ENCODE results near the gene INSM1.

The INSM1 gene

DNA sequence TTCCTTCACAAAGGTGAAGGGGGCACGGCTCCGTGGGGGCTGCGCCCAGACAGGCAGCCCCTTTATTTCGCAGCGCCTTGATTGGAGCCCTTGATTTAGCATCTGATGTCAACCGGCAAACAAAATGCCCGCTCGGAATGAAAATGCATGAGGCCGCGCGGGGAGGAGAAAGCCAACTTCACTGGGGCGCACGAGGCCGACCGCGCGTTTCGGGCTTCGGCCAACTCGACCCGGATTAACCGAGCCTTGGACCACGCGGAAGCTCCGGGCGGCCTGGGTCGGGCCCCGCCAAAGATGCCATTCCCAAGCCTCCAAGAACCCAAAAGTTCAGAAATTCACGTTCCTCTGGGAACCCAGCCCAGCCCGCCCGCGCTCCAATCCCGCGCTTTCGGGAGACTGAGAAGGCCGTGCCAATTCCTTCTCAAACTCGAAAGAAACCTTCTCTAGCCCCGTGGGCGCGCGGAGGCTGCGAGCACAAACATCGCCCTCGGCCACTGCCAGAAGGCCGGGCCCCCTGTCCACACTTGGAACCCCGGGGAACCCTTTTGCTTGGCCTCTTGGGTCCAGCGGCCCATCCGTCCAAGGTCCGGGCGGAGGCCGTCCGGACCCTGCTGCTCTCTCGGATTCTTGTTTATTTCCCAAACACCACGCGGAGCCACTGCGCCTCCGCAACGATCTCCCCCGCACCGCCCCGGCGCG, 879 bp upstream of the INSM1 start:
- DNase-seq (ENCODE audit: insufficient read length, low spot score): no peak

DNA sequence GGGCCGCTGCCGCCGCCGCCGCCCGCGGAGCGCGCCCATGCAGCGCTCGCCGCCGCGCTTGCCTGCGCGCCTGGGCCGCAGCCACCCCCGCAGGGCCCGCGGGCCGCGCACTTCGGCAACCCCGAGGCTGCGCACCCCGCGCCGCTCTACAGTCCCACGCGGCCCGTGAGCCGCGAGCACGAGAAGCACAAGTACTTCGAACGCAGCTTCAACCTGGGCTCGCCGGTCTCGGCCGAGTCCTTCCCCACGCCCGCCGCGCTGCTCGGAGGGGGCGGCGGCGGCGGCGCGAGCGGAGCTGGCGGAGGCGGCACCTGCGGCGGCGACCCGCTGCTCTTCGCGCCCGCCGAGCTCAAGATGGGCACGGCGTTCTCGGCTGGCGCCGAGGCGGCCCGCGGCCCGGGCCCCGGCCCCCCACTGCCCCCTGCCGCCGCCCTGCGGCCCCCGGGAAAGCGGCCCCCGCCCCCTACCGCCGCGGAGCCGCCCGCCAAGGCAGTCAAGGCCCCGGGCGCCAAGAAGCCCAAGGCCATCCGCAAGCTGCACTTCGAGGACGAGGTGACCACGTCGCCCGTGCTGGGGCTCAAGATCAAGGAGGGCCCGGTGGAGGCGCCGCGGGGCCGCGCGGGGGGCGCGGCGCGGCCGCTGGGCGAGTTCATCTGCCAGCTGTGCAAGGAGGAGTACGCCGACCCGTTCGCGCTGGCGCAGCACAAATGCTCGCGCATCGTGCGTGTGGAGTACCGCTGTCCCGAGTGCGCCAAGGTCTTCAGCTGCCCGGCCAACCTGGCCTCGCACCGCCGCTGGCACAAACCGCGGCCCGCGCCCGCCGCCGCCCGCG, 730 bp downstream of the INSM1 start:
- TF ChIP-seq TAF1 (IDR thresholded peaks at IDR 0.05; ENCODE audit: low read depth, low read length): no peak
- TF ChIP-seq PAX5 (IDR thresholded peaks at IDR 0.05; ENCODE audit: insufficient read depth, low read length, severe bottlenecking): no peak
- no peak for TF ChIP-seq SPI1 (IDR thresholded peaks at IDR 0.05; ENCODE audit: low read depth, low read length)
- no peak for TF ChIP-seq POLR2A (IDR thresholded peaks at IDR 0.05; ENCODE audit: low read depth, low read length)
- no peak for TF ChIP-seq POLR2AphosphoS5 (IDR thresholded peaks at IDR 0.05; ENCODE audit: low read depth, low read length)
- TF ChIP-seq POU2F2 (IDR thresholded peaks at IDR 0.05; ENCODE audit: low read depth, low read length): no peak
- FAIRE-seq: peak; percentile 56
- peak; percentile 44 for DNase-seq (ENCODE audit: insufficient read length, low spot score)

More for the DNA sequence above, 879 bp upstream of the INSM1 start:
- no peak for FAIRE-seq
- TF ChIP-seq TAF1 (IDR thresholded peaks at IDR 0.05; ENCODE audit: low read depth, low read length) (no peak), POLR2AphosphoS5 (IDR thresholded peaks at IDR 0.05; ENCODE audit: low read depth, low read length) (no peak), POU2F2 (IDR thresholded peaks at IDR 0.05; ENCODE audit: low read depth, low read length) (no peak), SPI1 (IDR thresholded peaks at IDR 0.05; ENCODE audit: low read depth, low read length) (no peak), PAX5 (IDR thresholded peaks at IDR 0.05; ENCODE audit: insufficient read depth, low read length, severe bottlenecking) (no peak), POLR2A (IDR thresholded peaks at IDR 0.05; ENCODE audit: low read depth, low read length) (no peak)

DNA sequence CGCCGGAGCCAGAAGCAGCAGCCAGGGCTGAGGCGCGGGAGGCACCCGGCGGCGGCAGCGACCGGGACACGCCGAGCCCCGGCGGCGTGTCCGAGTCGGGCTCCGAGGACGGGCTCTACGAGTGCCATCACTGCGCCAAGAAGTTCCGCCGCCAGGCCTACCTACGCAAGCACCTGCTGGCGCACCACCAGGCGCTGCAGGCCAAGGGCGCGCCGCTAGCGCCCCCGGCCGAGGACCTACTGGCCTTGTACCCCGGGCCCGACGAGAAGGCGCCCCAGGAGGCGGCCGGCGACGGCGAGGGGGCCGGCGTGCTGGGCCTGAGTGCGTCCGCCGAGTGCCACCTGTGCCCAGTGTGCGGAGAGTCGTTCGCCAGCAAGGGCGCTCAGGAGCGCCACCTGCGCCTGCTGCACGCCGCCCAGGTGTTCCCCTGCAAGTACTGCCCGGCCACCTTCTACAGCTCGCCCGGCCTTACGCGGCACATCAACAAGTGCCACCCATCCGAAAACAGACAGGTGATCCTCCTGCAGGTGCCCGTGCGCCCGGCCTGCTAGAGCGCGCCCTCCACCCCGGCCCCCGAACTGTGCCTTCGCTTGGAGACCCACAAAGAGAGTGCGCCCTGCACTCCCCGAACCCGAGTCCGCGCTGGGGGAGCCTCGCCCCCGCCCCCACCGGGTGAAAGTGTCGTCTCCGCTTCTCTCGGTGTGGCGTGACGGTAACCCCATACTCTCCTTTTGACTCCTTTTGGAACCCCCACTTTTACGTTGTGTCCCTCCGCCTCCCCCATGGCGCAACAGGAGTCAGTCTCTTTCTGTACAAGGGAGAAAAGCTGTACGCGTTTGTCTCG, 1.6 kb downstream of the INSM1 start:
- TF ChIP-seq POLR2A (IDR thresholded peaks at IDR 0.05; ENCODE audit: low read depth, low read length): no peak
- no peak for TF ChIP-seq TAF1 (IDR thresholded peaks at IDR 0.05; ENCODE audit: low read depth, low read length)
- no peak for TF ChIP-seq POU2F2 (IDR thresholded peaks at IDR 0.05; ENCODE audit: low read depth, low read length)
- no peak for TF ChIP-seq SPI1 (IDR thresholded peaks at IDR 0.05; ENCODE audit: low read depth, low read length)
- no peak for TF ChIP-seq PAX5 (IDR thresholded peaks at IDR 0.05; ENCODE audit: insufficient read depth, low read length, severe bottlenecking)
- no peak for TF ChIP-seq POLR2AphosphoS5 (IDR thresholded peaks at IDR 0.05; ENCODE audit: low read depth, low read length)
- DNase-seq (ENCODE audit: insufficient read length, low spot score) (no peak), FAIRE-seq (peak; percentile 77)

DNA sequence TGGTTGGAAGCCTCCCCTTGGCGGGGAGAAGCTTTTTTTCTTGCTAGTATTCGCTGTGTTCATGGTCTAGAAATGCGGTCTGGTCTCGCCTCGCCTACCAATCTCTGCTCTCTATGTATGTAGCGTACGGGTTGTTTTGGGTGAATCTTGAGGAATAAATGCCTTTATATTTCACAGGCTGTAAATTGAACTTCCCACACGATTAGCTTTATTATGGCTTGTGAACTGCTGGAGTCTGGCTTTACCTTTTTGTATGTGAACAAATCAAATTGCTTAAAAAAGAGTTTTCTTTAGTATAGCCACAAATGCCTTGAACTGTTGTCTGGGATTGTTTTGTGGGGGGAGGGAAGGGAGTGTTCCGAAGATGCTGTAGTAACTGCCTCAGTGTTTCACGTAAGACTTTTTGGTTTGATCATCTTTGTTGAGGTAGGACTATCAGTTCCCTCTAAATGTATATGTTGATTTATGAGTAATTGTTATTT, 2.2 kb downstream of the INSM1 start:
- DNase-seq (ENCODE audit: insufficient read length, low spot score) (no peak), FAIRE-seq (no peak)
- no peak for TF ChIP-seq TAF1 (IDR thresholded peaks at IDR 0.05; ENCODE audit: low read depth, low read length)
- no peak for TF ChIP-seq POU2F2 (IDR thresholded peaks at IDR 0.05; ENCODE audit: low read depth, low read length)
- TF ChIP-seq POLR2A (IDR thresholded peaks at IDR 0.05; ENCODE audit: low read depth, low read length): no peak
- TF ChIP-seq PAX5 (IDR thresholded peaks at IDR 0.05; ENCODE audit: insufficient read depth, low read length, severe bottlenecking): no peak
- TF ChIP-seq SPI1 (IDR thresholded peaks at IDR 0.05; ENCODE audit: low read depth, low read length): no peak
- no peak for TF ChIP-seq POLR2AphosphoS5 (IDR thresholded peaks at IDR 0.05; ENCODE audit: low read depth, low read length)

DNA sequence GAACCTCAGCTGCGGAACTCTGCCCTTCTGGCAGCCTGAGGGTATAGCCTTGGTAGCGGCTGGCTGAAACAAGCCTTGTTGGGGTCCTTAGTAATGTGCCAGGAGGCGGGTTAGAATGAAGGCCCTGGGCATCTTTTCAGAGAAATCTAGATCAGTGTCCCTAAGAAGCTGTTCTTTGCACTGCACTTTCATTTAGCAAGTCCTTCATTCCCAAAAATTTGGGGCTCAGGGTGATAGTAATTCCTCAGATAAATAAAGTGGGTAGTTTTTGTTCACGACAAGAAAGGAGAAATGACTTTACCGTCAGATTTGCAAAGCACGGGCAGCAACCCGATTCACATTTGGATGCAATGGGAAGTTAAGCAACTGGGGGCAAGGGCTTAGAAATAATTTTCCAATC, 3.2 kb downstream of the INSM1 start:
- FAIRE-seq: no peak

DNA sequence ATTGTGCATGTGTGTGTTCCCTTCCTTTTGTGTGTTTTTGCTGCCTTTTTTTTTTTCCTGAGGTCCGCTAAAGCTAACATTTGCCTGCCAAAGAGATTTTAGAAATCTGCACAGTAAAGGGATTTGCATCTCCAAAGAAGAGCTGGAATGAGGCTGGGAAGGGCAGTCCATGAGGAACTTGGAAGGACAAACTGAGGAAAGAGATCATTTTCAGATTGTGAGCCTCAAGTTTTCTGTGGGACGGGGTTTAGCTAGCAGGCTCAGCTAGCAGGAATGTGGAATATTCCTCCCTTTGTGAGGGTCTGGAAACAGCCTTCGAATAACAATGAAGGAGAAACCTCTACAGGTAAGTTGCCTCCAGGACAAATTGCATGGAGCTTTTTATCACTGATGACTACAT, 3.8 kb downstream of the INSM1 start:
- FAIRE-seq: no peak

More for the DNA sequence above, 3.2 kb downstream of the INSM1 start:
- TF ChIP-seq TAF1 (IDR thresholded peaks at IDR 0.05; ENCODE audit: low read depth, low read length) (no peak), PAX5 (IDR thresholded peaks at IDR 0.05; ENCODE audit: insufficient read depth, low read length, severe bottlenecking) (no peak), SPI1 (IDR thresholded peaks at IDR 0.05; ENCODE audit: low read depth, low read length) (no peak), POLR2A (IDR thresholded peaks at IDR 0.05; ENCODE audit: low read depth, low read length) (no peak), POLR2AphosphoS5 (IDR thresholded peaks at IDR 0.05; ENCODE audit: low read depth, low read length) (no peak), POU2F2 (IDR thresholded peaks at IDR 0.05; ENCODE audit: low read depth, low read length) (no peak)
- DNase-seq (ENCODE audit: insufficient read length, low spot score): no peak

DNA sequence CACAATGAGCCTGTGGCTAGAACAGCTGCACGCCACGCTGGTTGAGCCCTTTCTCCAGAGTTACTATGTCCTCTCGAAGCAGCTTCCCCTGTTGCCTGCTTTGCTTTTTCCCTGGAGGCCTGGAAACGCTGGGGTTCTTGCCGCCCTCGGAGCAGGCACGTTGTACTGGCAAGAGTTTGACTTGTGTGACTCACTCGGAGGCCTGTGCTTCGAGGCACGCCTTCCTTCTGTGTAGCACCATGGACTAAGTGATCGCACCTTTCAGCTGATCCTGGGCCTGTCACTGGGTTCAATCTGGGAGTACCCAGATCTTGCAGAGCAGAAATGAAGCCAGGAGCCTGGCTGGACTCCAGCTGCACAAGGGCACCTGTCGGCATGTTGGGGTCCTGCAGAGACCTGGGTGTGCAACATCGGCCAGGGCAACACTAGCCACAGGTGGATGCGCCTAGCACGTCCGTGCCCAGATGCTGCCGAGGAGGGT, 5.2 kb downstream of the INSM1 start:
- DNase-seq (ENCODE audit: insufficient read length, low spot score): no peak

More for the DNA sequence above, 3.8 kb downstream of the INSM1 start:
- DNase-seq (ENCODE audit: insufficient read length, low spot score): no peak
- TF ChIP-seq PAX5 (IDR thresholded peaks at IDR 0.05; ENCODE audit: insufficient read depth, low read length, severe bottlenecking) (no peak), POLR2AphosphoS5 (IDR thresholded peaks at IDR 0.05; ENCODE audit: low read depth, low read length) (no peak), POU2F2 (IDR thresholded peaks at IDR 0.05; ENCODE audit: low read depth, low read length) (no peak), POLR2A (IDR thresholded peaks at IDR 0.05; ENCODE audit: low read depth, low read length) (no peak), SPI1 (IDR thresholded peaks at IDR 0.05; ENCODE audit: low read depth, low read length) (no peak), TAF1 (IDR thresholded peaks at IDR 0.05; ENCODE audit: low read depth, low read length) (no peak)

DNA sequence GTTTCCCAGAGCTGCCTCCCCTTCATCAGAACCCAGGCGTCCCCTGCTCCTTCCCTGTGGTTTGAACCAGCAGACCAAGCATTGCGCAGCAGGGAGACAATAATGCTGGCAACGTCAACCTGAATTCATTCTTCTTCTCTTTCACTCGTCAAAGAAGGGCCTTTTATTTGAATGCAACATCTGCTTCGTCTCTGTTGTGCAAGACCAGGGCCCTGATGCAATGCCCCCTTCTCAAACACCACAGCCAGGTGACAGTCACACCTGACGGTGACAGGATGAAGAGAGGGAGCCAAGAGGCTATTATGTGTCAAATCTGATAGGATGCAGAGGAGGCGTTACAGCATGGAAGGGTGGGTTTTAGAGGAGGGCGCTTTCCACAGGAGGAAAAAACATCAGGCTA, 8.0 kb downstream of the INSM1 start:
- no peak for FAIRE-seq
- TF ChIP-seq SPI1 (IDR thresholded peaks at IDR 0.05; ENCODE audit: low read depth, low read length) (no peak), POU2F2 (IDR thresholded peaks at IDR 0.05; ENCODE audit: low read depth, low read length) (no peak), TAF1 (IDR thresholded peaks at IDR 0.05; ENCODE audit: low read depth, low read length) (no peak), POLR2A (IDR thresholded peaks at IDR 0.05; ENCODE audit: low read depth, low read length) (no peak), POLR2AphosphoS5 (IDR thresholded peaks at IDR 0.05; ENCODE audit: low read depth, low read length) (no peak), PAX5 (IDR thresholded peaks at IDR 0.05; ENCODE audit: insufficient read depth, low read length, severe bottlenecking) (no peak)
- no peak for DNase-seq (ENCODE audit: insufficient read length, low spot score)

More for the DNA sequence above, 5.2 kb downstream of the INSM1 start:
- TF ChIP-seq POLR2AphosphoS5 (IDR thresholded peaks at IDR 0.05; ENCODE audit: low read depth, low read length) (no peak), SPI1 (IDR thresholded peaks at IDR 0.05; ENCODE audit: low read depth, low read length) (no peak), TAF1 (IDR thresholded peaks at IDR 0.05; ENCODE audit: low read depth, low read length) (no peak), PAX5 (IDR thresholded peaks at IDR 0.05; ENCODE audit: insufficient read depth, low read length, severe bottlenecking) (no peak), POU2F2 (IDR thresholded peaks at IDR 0.05; ENCODE audit: low read depth, low read length) (no peak), POLR2A (IDR thresholded peaks at IDR 0.05; ENCODE audit: low read depth, low read length) (no peak)
- no peak for FAIRE-seq

Data from GM12891 (cell line).